ENCODE measurements around the gene GABRA5.

Gene GABRA5

GRCh38 chr15:26941489-26941888 lies 74.6 kb downstream of the GABRA5 start:
- Histone ChIP-seq H3K36me3 (ENCODE audit: control insufficient read depth, insufficient read depth, low read length) (no peaks in the 10 kb centered on the region), H3K9ac (ENCODE audit: low read length) (no peak overlapping the region), H3K27me3 (ENCODE audit: control insufficient read depth, insufficient read depth, low read length) (no peaks in the 10 kb centered on the region), H3K4me3 (ENCODE audit: low read length) (no peak overlapping the region), H3K27ac (ENCODE audit: low read depth, low read length) (no peak overlapping the region), H3K4me1 (ENCODE audit: control insufficient read depth, insufficient read depth, low read length) (no peaks in the 10 kb centered on the region)

GRCh38 chr15:26943866-26944265 lies 77.0 kb downstream of the GABRA5 start:
- Histone ChIP-seq H3K9ac (ENCODE audit: low read length) (no peak overlapping the region), H3K4me1 (ENCODE audit: control insufficient read depth, insufficient read depth, low read length) (no peaks in the 10 kb centered on the region), H3K27me3 (ENCODE audit: control insufficient read depth, insufficient read depth, low read length) (no peaks in the 10 kb centered on the region), H3K36me3 (ENCODE audit: control insufficient read depth, insufficient read depth, low read length) (no peaks in the 10 kb centered on the region), H3K27ac (ENCODE audit: low read depth, low read length) (no peak overlapping the region), H3K4me3 (ENCODE audit: low read length) (no peak overlapping the region)

- H3K27ac ChIP-seq (ENCODE audit: low read depth, low read length), result no peak overlapping the region
- no peak overlapping the region for H3K9ac ChIP-seq (ENCODE audit: low read length)
- no peaks in the 10 kb centered on the region for H3K27me3 ChIP-seq (ENCODE audit: control insufficient read depth, insufficient read depth, low read length)
- no peaks in the 10 kb centered on the region for H3K36me3 ChIP-seq (ENCODE audit: control insufficient read depth, insufficient read depth, low read length)
- no peak overlapping the region for H3K4me3 ChIP-seq (ENCODE audit: low read length)
- no peaks in the 10 kb centered on the region for H3K4me1 ChIP-seq (ENCODE audit: control insufficient read depth, insufficient read depth, low read length)
These were observed 78.2 kb downstream of the GABRA5 start for GRCh38 chr15:26945046-26945445.

- Histone ChIP-seq H3K27ac (ENCODE audit: low read depth, low read length) (no peak overlapping the region), H3K4me1 (ENCODE audit: control insufficient read depth, insufficient read depth, low read length) (no peaks in the 10 kb centered on the region), H3K27me3 (ENCODE audit: control insufficient read depth, insufficient read depth, low read length) (no peaks in the 10 kb centered on the region), H3K4me3 (ENCODE audit: low read length) (no peak overlapping the region), H3K9ac (ENCODE audit: low read length) (no peak overlapping the region), H3K36me3 (ENCODE audit: control insufficient read depth, insufficient read depth, low read length) (no peaks in the 10 kb centered on the region)
These were observed 83.1 kb downstream of the GABRA5 start for GRCh38 chr15:26950001-26950400.

- H3K9ac ChIP-seq (ENCODE audit: low read length), result no peak overlapping the region
- H3K4me3 ChIP-seq (ENCODE audit: low read length), result no peak overlapping the region
- no peak overlapping the region for H3K27ac ChIP-seq (ENCODE audit: low read depth, low read length)
- H3K27me3 ChIP-seq (ENCODE audit: control insufficient read depth, insufficient read depth, low read length), result no peaks in the 10 kb centered on the region
- no peaks in the 10 kb centered on the region for H3K4me1 ChIP-seq (ENCODE audit: control insufficient read depth, insufficient read depth, low read length)
- H3K36me3 ChIP-seq (ENCODE audit: control insufficient read depth, insufficient read depth, low read length), result no peaks in the 10 kb centered on the region
These were observed 87.5 kb downstream of the GABRA5 start for GRCh38 chr15:26954403-26954802.

GRCh38 chr15:26967719-26968269 lies 100.9 kb downstream of the GABRA5 start:
- Histone ChIP-seq H3K27ac (ENCODE audit: low read depth, low read length) (no peak overlapping the region), H3K4me1 (ENCODE audit: control insufficient read depth, insufficient read depth, low read length) (no peaks in the 10 kb centered on the region), H3K9ac (ENCODE audit: low read length) (no peak overlapping the region), H3K36me3 (ENCODE audit: control insufficient read depth, insufficient read depth, low read length) (no peaks in the 10 kb centered on the region), H3K27me3 (ENCODE audit: control insufficient read depth, insufficient read depth, low read length) (no peaks in the 10 kb centered on the region), H3K4me3 (ENCODE audit: low read length) (no peak overlapping the region)

GRCh38 chr15:26968806-26969205 lies 101.9 kb downstream of the GABRA5 start:
- no peaks in the 10 kb centered on the region for H3K27me3 ChIP-seq (ENCODE audit: control insufficient read depth, insufficient read depth, low read length)
- H3K4me1 ChIP-seq (ENCODE audit: control insufficient read depth, insufficient read depth, low read length), result no peaks in the 10 kb centered on the region
- no peaks in the 10 kb centered on the region for H3K36me3 ChIP-seq (ENCODE audit: control insufficient read depth, insufficient read depth, low read length)
- no peak overlapping the region for H3K27ac ChIP-seq (ENCODE audit: low read depth, low read length)
- H3K9ac ChIP-seq (ENCODE audit: low read length), result no peak overlapping the region
- no peak overlapping the region for H3K4me3 ChIP-seq (ENCODE audit: low read length)

- Histone ChIP-seq H3K27me3 (ENCODE audit: control insufficient read depth, insufficient read depth, low read length) (no peaks in the 10 kb centered on the region), H3K9ac (ENCODE audit: low read length) (no peak within 1 kb of the TSS), H3K4me1 (ENCODE audit: control insufficient read depth, insufficient read depth, low read length) (no peaks in the 10 kb centered on the region), H3K36me3 (ENCODE audit: control insufficient read depth, insufficient read depth, low read length) (no peaks in the 10 kb centered on the region), H3K27ac (ENCODE audit: low read depth, low read length) (no peak within 1 kb of the TSS), H3K4me3 (ENCODE audit: low read length) (no peak within 1 kb of the TSS)
These were observed 103.9 kb downstream of the GABRA5 start, which contains the start of gene GABRG3 for GRCh38 chr15:26970712-26971210. GABRG3 (plus strand) TSS chr15:26971181.

- Histone ChIP-seq H3K27ac (ENCODE audit: low read depth, low read length) (no peak overlapping the region), H3K27me3 (ENCODE audit: control insufficient read depth, insufficient read depth, low read length) (no peaks in the 10 kb centered on the region), H3K4me1 (ENCODE audit: control insufficient read depth, insufficient read depth, low read length) (no peaks in the 10 kb centered on the region), H3K4me3 (ENCODE audit: low read length) (no peak overlapping the region), H3K36me3 (ENCODE audit: control insufficient read depth, insufficient read depth, low read length) (no peaks in the 10 kb centered on the region), H3K9ac (ENCODE audit: low read length) (no peak overlapping the region)
These were observed 104.6 kb downstream of the GABRA5 start for GRCh38 chr15:26971271-26972018.

- Histone ChIP-seq H3K9ac (ENCODE audit: low read length) (no peak overlapping the region), H3K27me3 (ENCODE audit: control insufficient read depth, insufficient read depth, low read length) (no peaks in the 10 kb centered on the region), H3K4me1 (ENCODE audit: control insufficient read depth, insufficient read depth, low read length) (no peaks in the 10 kb centered on the region), H3K27ac (ENCODE audit: low read depth, low read length) (no peak overlapping the region), H3K36me3 (ENCODE audit: control insufficient read depth, insufficient read depth, low read length) (no peaks in the 10 kb centered on the region), H3K4me3 (ENCODE audit: low read length) (no peak overlapping the region)
These were observed 105.8 kb downstream of the GABRA5 start for GRCh38 chr15:26972636-26973035.

- no peaks in the 10 kb centered on the region for H3K4me1 ChIP-seq (ENCODE audit: control insufficient read depth, insufficient read depth, low read length)
- no peak overlapping the region for H3K4me3 ChIP-seq (ENCODE audit: low read length)
- H3K27ac ChIP-seq (ENCODE audit: low read depth, low read length), result no peak overlapping the region
- H3K36me3 ChIP-seq (ENCODE audit: control insufficient read depth, insufficient read depth, low read length), result no peaks in the 10 kb centered on the region
- H3K27me3 ChIP-seq (ENCODE audit: control insufficient read depth, insufficient read depth, low read length), result no peaks in the 10 kb centered on the region
- no peak overlapping the region for H3K9ac ChIP-seq (ENCODE audit: low read length)
These were observed 107.4 kb downstream of the GABRA5 start for GRCh38 chr15:26974120-26974780.

- no peak overlapping the region for H3K9ac ChIP-seq (ENCODE audit: low read length)
- H3K36me3 ChIP-seq (ENCODE audit: control insufficient read depth, insufficient read depth, low read length), result no peaks in the 10 kb centered on the region
- H3K27ac ChIP-seq (ENCODE audit: low read depth, low read length), result no peak overlapping the region
- H3K4me3 ChIP-seq (ENCODE audit: low read length), result no peak overlapping the region
- H3K27me3 ChIP-seq (ENCODE audit: control insufficient read depth, insufficient read depth, low read length), result no peaks in the 10 kb centered on the region
- no peaks in the 10 kb centered on the region for H3K4me1 ChIP-seq (ENCODE audit: control insufficient read depth, insufficient read depth, low read length)
These were observed 114.6 kb downstream of the GABRA5 start for GRCh38 chr15:26981492-26981891.
